ENCODE data around the gene PRKCG. TPM values are rescaled to one million over a fixed set of nuclear protein-coding genes. Genes with fewer than 3 reads are reported as not detected.

The PRKCG gene
- total RNA-seq, 1 experiment from 2014 or later: 2.8 TPM

DNA sequence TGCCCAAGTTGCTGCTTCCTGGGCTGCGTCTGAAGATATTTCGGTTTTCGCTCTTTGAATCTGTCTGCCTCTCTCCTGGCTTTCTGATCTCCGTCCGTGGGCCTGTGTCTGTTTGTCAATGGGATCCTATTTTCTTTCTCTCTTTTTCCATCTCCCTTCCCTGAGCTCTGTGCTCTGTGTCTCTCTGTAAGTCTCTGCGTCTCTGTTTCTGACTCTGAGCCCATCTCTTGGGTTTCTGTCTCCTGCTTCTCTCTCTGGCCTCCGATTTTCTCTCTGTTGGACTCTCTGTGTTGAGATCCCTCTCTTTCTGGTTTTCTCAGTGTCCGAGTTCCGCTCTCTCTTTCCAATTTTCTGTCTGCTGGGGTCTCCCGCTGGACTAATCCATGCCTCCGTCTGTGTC lies 1.7 kb downstream of the PRKCG start:
- ChIA-PET RAD21 (ENCODE audit: low non-redundant PET in 1 of 2, low total read pairs in 2 of 2, uncharacterized antibody in 2 of 2, unreplicated experiment in 2 of 2) (no interaction called here), CTCF (no interaction called here), POLR2A (interaction anchor here (0.9 to 2.8 kb wide), 2 partner anchors 16 to 97 kb away, joined by 3 to 11 read pairs; partner anchors contain the start of gene MYADM)
- no peak overlapping the region for H3K27ac ChIP-seq (ENCODE audit: low read depth, low read length)
- no peak overlapping the region for H3K4me3 ChIP-seq (replicated peaks in 1 of 2; ENCODE audit: low read depth in 1 of 2, low read length in 2 of 2)
- no peak overlapping the region for H3K9ac ChIP-seq (ENCODE audit: low read length)
- peaks cover 20 to 35% of the 10 kb centered on the region in 2 experiments for H3K4me1 ChIP-seq (ENCODE audit: control insufficient read depth in 1 of 2, insufficient read depth in 2 of 2, low read length in 2 of 2)
- H4K20me1 ChIP-seq (ENCODE audit: insufficient read depth): no peaks in the 10 kb centered on the region
- no peaks in the 10 kb centered on the region for H3K27me3 ChIP-seq (ENCODE audit: insufficient read depth, low read length)
- TF ChIP-seq POLR2A (IDR thresholded peaks at IDR 0.05; ENCODE audit: borderline replicate concordance, extremely low read depth, insufficient read depth, insufficient read length) (no peak), JUND (IDR thresholded peaks at IDR 0.05) (no peak), YY1 (IDR thresholded peaks at IDR 0.05; ENCODE audit: extremely low read depth, insufficient replicate concordance, low read depth, low read length) (no peak), SP1 (IDR thresholded peaks at IDR 0.05; ENCODE audit: low read depth) (no peak), ELF1 (IDR thresholded peaks at IDR 0.05; ENCODE audit: borderline replicate concordance, low read depth) (no peak)
- ATAC-seq (no peak), DNase-seq (ENCODE audit: low read depth, low spot score) (no peak)
- no peak overlapping the region for H3K4me2 ChIP-seq (ENCODE audit: low read length)
- BruUV-seq (replicated peaks): no TSS peak
- H2AFZ ChIP-seq (ENCODE audit: low read depth, low read length, poor library complexity, severe bottlenecking): no peak overlapping the region
- no peaks in the 10 kb centered on the region for H3K79me2 ChIP-seq (ENCODE audit: insufficient read depth, low read length)
- intact Hi-C loops (cut with micrococcal nuclease): no loop called here
- H3K36me3 ChIP-seq (ENCODE audit: control insufficient read depth in 1 of 2, insufficient read depth in 2 of 2, low read length in 2 of 2): no peaks in the 10 kb centered on the region
- no peaks in the 10 kb centered on the region for H3K9me2 ChIP-seq (ENCODE audit: insufficient read depth)
- H3K9me3 ChIP-seq (ENCODE audit: control insufficient read depth in 1 of 2, insufficient read depth in 1 of 2, low read depth in 1 of 2, low read length in 2 of 2): no peaks in the 10 kb centered on the region

DNA sequence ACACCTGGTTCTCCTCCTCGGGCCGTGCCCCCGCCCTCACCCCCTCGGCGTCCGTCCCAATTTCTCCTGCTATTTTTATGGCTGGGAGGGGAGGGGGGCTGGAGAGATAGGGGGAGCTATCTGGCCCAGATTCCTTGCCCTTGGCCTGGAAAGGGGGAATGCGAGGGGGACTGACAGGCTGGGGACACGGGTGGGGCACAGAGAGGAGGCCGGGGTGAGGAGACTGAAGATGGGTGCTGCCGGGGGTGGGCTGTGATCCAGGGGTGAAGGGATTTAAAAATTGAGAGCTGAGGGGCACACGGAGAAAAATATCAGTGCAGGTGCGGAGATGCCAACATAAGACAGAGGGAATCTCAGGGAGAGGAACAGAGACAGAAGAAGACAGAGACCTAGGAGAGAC lies 2.3 kb downstream of the PRKCG start:
- DNase-seq (ENCODE audit: low read depth, low spot score): no peak
- intact Hi-C loops (cut with micrococcal nuclease): no loop called here
- Histone ChIP-seq H3K9ac (ENCODE audit: low read length) (no peak overlapping the region), H3K27ac (ENCODE audit: low read depth, low read length) (no peak overlapping the region), H3K9me3 (ENCODE audit: control insufficient read depth in 1 of 2, insufficient read depth in 1 of 2, low read depth in 1 of 2, low read length in 2 of 2) (no peaks in the 10 kb centered on the region), H3K36me3 (ENCODE audit: control insufficient read depth in 1 of 2, insufficient read depth in 2 of 2, low read length in 2 of 2) (no peaks in the 10 kb centered on the region), H2AFZ (ENCODE audit: low read depth, low read length, poor library complexity, severe bottlenecking) (no peak overlapping the region), H3K4me3 (replicated peaks in 1 of 2; ENCODE audit: low read depth in 1 of 2, low read length in 2 of 2) (no peak overlapping the region), H3K9me2 (ENCODE audit: insufficient read depth) (no peaks in the 10 kb centered on the region), H3K4me2 (ENCODE audit: low read length) (no peak overlapping the region), H3K79me2 (ENCODE audit: insufficient read depth, low read length) (no peaks in the 10 kb centered on the region), H4K20me1 (ENCODE audit: insufficient read depth) (no peaks in the 10 kb centered on the region), H3K27me3 (ENCODE audit: insufficient read depth, low read length) (no peaks in the 10 kb centered on the region), H3K4me1 (ENCODE audit: control insufficient read depth in 1 of 2, insufficient read depth in 2 of 2, low read length in 2 of 2) (peaks cover 19 to 33% of the 10 kb centered on the region in 2 experiments)
- no TSS peak for BruUV-seq (replicated peaks)
- TF ChIP-seq, protein P1, sequence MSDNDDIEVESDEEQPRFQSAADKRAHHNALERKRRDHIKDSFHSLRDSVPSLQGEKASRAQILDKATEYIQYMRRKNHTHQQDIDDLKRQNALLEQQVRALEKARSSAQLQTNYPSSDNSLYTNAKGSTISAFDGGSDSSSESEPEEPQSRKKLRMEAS (IDR thresholded peaks at IDR 0.05): no peak
- TF ChIP-seq, protein P2, sequence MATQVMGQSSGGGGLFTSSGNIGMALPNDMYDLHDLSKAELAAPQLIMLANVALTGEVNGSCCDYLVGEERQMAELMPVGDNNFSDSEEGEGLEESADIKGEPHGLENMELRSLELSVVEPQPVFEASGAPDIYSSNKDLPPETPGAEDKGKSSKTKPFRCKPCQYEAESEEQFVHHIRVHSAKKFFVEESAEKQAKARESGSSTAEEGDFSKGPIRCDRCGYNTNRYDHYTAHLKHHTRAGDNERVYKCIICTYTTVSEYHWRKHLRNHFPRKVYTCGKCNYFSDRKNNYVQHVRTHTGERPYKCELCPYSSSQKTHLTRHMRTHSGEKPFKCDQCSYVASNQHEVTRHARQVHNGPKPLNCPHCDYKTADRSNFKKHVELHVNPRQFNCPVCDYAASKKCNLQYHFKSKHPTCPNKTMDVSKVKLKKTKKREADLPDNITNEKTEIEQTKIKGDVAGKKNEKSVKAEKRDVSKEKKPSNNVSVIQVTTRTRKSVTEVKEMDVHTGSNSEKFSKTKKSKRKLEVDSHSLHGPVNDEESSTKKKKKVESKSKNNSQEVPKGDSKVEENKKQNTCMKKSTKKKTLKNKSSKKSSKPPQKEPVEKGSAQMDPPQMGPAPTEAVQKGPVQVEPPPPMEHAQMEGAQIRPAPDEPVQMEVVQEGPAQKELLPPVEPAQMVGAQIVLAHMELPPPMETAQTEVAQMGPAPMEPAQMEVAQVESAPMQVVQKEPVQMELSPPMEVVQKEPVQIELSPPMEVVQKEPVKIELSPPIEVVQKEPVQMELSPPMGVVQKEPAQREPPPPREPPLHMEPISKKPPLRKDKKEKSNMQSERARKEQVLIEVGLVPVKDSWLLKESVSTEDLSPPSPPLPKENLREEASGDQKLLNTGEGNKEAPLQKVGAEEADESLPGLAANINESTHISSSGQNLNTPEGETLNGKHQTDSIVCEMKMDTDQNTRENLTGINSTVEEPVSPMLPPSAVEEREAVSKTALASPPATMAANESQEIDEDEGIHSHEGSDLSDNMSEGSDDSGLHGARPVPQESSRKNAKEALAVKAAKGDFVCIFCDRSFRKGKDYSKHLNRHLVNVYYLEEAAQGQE (IDR thresholded peaks at IDR 0.05; ENCODE audit: low read depth): no peak
- TF ChIP-seq EZH2 (IDR thresholded peaks at IDR 0.05) (no peak), POLR2A (IDR thresholded peaks at IDR 0.05; ENCODE audit: borderline replicate concordance, extremely low read depth, insufficient read depth, insufficient read length) (no peak), ZNF274 (IDR thresholded peaks at IDR 0.05; ENCODE audit: low read depth, low read length) (no peak), ZFX (IDR thresholded peaks at IDR 0.05) (no peak), TCF7L2 (IDR thresholded peaks at IDR 0.05; ENCODE audit: borderline replicate concordance, extremely low read depth, insufficient read depth, insufficient read length) (no peak), POLR2AphosphoS5 (IDR thresholded peaks at IDR 0.05; ENCODE audit: low read depth, low read length) (no peak), YY1 (IDR thresholded peaks at IDR 0.05; ENCODE audit: extremely low read depth, insufficient replicate concordance, low read depth, low read length) (no peak)
- TF ChIP-seq, protein P3, sequence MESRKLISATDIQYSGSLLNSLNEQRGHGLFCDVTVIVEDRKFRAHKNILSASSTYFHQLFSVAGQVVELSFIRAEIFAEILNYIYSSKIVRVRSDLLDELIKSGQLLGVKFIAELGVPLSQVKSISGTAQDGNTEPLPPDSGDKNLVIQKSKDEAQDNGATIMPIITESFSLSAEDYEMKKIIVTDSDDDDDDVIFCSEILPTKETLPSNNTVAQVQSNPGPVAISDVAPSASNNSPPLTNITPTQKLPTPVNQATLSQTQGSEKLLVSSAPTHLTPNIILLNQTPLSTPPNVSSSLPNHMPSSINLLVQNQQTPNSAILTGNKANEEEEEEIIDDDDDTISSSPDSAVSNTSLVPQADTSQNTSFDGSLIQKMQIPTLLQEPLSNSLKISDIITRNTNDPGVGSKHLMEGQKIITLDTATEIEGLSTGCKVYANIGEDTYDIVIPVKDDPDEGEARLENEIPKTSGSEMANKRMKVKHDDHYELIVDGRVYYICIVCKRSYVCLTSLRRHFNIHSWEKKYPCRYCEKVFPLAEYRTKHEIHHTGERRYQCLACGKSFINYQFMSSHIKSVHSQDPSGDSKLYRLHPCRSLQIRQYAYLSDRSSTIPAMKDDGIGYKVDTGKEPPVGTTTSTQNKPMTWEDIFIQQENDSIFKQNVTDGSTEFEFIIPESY (IDR thresholded peaks at IDR 0.05; ENCODE audit: extremely low read depth, insufficient replicate concordance, low read length): no peak
- TF ChIP-seq, protein P4, sequence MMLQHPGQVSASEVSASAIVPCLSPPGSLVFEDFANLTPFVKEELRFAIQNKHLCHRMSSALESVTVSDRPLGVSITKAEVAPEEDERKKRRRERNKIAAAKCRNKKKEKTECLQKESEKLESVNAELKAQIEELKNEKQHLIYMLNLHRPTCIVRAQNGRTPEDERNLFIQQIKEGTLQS (IDR thresholded peaks at IDR 0.05): no peak
- ChIA-PET RAD21 (ENCODE audit: low non-redundant PET in 1 of 2, low total read pairs in 2 of 2, uncharacterized antibody in 2 of 2, unreplicated experiment in 2 of 2) (no interaction called here), POLR2A (interaction anchor here (0.8 to 0.9 kb wide), 2 partner anchors 17 to 96 kb away, joined by 3 read pairs; partner anchors contain the start of gene MYADM), CTCF (no interaction called here)
- no peak for ATAC-seq
